ENCODE results near the gene KCTD19.

GRCh38 chr16:67304020-67304419 is 22.5 kb downstream of the KCTD19 start:
- no peak for TF ChIP-seq CTCF (IDR thresholded peaks at IDR 0.05)
- TF ChIP-seq EZH2 (IDR thresholded peaks at IDR 0.05; ENCODE audit: borderline replicate concordance, insufficient read depth, low read depth, low read length, poor library complexity, severe bottlenecking): no peak

Measured in B cell (primary cell).